ENCODE results near the gene GLIPR1L1.

GLIPR1L1 gene

DNA sequence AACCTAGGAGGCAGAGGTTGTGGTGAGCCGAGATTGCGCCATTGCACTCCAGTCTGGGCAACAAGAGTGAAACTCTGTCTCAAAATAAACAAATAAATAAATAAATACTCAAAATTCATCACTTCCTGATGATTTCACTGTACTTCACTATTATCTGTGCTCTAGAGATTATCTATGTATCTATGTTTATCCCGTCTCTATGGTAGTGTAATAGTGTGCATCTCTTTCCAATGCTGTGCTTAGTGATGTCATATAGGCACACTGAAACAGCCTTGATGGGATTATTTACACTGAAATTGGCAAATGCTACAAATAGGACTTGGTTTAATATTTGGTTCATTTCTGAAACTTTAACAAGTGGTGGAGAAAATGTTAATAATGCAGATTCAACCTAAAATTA, 10.8 kb upstream of the GLIPR1L1 start:
- no peak for TF ChIP-seq ZNF140 (tag by site-specific recombination; IDR thresholded peaks at IDR 0.05)
- TF ChIP-seq, protein P1, sequence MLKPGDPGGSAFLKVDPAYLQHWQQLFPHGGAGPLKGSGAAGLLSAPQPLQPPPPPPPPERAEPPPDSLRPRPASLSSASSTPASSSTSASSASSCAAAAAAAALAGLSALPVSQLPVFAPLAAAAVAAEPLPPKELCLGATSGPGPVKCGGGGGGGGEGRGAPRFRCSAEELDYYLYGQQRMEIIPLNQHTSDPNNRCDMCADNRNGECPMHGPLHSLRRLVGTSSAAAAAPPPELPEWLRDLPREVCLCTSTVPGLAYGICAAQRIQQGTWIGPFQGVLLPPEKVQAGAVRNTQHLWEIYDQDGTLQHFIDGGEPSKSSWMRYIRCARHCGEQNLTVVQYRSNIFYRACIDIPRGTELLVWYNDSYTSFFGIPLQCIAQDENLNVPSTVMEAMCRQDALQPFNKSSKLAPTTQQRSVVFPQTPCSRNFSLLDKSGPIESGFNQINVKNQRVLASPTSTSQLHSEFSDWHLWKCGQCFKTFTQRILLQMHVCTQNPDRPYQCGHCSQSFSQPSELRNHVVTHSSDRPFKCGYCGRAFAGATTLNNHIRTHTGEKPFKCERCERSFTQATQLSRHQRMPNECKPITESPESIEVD (tag by site-specific recombination; IDR thresholded peaks at IDR 0.05): no peak
- TF ChIP-seq, protein P2, sequence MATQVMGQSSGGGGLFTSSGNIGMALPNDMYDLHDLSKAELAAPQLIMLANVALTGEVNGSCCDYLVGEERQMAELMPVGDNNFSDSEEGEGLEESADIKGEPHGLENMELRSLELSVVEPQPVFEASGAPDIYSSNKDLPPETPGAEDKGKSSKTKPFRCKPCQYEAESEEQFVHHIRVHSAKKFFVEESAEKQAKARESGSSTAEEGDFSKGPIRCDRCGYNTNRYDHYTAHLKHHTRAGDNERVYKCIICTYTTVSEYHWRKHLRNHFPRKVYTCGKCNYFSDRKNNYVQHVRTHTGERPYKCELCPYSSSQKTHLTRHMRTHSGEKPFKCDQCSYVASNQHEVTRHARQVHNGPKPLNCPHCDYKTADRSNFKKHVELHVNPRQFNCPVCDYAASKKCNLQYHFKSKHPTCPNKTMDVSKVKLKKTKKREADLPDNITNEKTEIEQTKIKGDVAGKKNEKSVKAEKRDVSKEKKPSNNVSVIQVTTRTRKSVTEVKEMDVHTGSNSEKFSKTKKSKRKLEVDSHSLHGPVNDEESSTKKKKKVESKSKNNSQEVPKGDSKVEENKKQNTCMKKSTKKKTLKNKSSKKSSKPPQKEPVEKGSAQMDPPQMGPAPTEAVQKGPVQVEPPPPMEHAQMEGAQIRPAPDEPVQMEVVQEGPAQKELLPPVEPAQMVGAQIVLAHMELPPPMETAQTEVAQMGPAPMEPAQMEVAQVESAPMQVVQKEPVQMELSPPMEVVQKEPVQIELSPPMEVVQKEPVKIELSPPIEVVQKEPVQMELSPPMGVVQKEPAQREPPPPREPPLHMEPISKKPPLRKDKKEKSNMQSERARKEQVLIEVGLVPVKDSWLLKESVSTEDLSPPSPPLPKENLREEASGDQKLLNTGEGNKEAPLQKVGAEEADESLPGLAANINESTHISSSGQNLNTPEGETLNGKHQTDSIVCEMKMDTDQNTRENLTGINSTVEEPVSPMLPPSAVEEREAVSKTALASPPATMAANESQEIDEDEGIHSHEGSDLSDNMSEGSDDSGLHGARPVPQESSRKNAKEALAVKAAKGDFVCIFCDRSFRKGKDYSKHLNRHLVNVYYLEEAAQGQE (tag by site-specific recombination; IDR thresholded peaks at IDR 0.05): no peak
- CTCF ChIA-PET: interaction anchor here (2.6 kb wide), 1 partner anchor 11 kb away, joined by 9 read pairs; the partner anchor contains the start of gene GLIPR1L1
- POLR2A ChIA-PET: no interaction called here

DNA sequence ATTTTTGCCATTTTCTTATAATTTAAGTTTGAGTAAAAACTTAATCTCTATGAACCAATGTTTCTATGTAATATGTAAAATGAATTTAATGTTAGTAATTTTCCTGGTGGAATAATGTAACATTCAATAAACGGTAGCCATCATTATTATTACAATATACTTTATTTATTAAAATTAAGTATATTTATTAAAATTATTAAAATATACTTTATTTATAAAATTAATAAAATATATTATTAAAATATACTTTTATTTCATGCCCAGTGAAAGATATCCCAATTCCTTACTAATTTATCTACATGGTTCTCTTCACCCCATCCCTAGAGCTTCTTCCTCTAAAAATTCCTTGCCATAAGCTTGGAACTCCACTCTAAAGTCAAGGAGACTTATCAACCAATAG, 6.8 kb upstream of the GLIPR1L1 start:
- no peaks in the 10 kb centered on the region for H3K4me1 ChIP-seq (ENCODE audit: control insufficient read depth, insufficient read depth, low read length)
- POLR2A ChIA-PET: no interaction called here
- CTCF ChIA-PET: interaction anchor here (0.6 to 0.7 kb wide), 3 partner anchors 41 to 159 kb away, joined by 3 to 5 read pairs (median 4); no protein-coding TSS in a partner anchor
- TF ChIP-seq SP7 (tag by site-specific recombination; IDR thresholded peaks at IDR 0.05) (no peak), ZBTB17 (tag by site-specific recombination; IDR thresholded peaks at IDR 0.05) (no peak), ZNF701 (tag by site-specific recombination; IDR thresholded peaks at IDR 0.05) (no peak)
- no peaks in the 10 kb centered on the region for H3K36me3 ChIP-seq (ENCODE audit: control insufficient read depth in 2 of 2, insufficient read depth in 1 of 2, low read length in 2 of 2)
- H3K4me3 ChIP-seq (ENCODE audit: low read depth, low read length): no peak overlapping the region
- H3K9me3 ChIP-seq (ENCODE audit: control insufficient read depth, insufficient read depth, low read depth, low read length): no peaks in the 10 kb centered on the region
- no peak overlapping the region for H3K27ac ChIP-seq (ENCODE audit: extremely low read depth, low read depth, low read length)

More for the DNA sequence above, 10.8 kb upstream of the GLIPR1L1 start:
- H3K4me1 ChIP-seq (ENCODE audit: control insufficient read depth, insufficient read depth, low read length): no peaks in the 10 kb centered on the region
- H3K36me3 ChIP-seq (ENCODE audit: control insufficient read depth in 2 of 2, insufficient read depth in 1 of 2, low read length in 2 of 2): no peaks in the 10 kb centered on the region
- no peaks in the 10 kb centered on the region for H3K9me3 ChIP-seq (ENCODE audit: control insufficient read depth, insufficient read depth, low read depth, low read length)
- no peak overlapping the region for H3K4me3 ChIP-seq (ENCODE audit: low read depth, low read length)
- no peak overlapping the region for H3K27ac ChIP-seq (ENCODE audit: extremely low read depth, low read depth, low read length)

DNA sequence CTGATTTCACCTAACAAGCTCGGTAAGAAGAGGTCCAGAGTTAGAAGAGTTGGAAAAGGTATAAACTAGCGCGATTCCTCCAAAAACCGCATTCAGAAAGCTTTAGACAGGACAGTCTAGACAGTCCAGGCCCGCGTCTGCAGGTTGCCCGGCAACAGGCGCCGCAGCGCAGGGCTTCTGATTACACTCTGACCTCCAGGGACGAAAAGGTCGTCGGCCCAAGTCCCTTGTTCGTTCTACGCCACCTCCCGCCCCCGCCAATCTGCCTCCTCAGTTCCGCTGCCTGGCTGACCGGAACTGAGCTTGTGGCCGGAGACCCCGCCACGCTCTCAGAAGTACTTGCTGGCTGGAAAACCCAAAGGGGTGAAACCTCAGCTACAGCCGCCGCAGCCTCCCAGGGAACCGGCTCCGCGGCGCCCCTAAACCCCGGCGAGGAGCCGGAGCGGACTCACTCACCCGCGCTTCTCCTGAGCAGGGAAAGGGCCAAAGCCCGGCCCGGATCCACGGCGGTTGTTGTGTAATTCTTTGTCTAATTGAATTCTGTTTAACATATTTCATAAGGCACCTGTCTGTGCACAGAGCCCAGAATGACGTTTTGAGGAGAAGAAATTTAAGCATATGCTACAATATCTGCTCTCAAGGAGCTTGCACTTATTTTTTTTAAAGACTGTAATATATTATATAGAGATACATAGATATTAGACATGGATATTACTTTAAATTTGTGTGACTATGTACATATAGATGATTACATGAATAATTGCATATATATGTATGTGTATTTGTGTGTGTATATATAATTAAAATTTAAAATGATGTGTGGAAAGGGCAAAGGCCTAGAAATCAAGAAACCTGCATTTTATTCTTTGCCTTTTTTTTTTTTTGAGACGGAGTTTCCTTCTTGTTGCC, 4.3 kb upstream of the GLIPR1L1 start, which contains the start of gene CAPS2:
CAPS2 (minus strand) TSS at position 407 of the 909 bp plus-strand sequence. CDS start 3,826 bp downstream, outside the sequence.
- H3K4me3 ChIP-seq (ENCODE audit: low read depth, low read length): peak within 1 kb of the TSS; percentile 96
- no peak within 1 kb of the TSS; the same call in 1 of the 2 replicates for H3K27ac ChIP-seq (ENCODE audit: extremely low read depth, low read depth, low read length)
- ChIA-PET POLR2A (interaction anchor here (0.6 to 0.9 kb wide), 2 partner anchors 60 to 61 kb away, joined by 3 to 5 read pairs; no protein-coding TSS in a partner anchor), CTCF (interaction anchor here (0.5 to 1.3 kb wide), 3 partner anchors 8 to 641 kb away, joined by 5 to 6 read pairs (median 6); no protein-coding TSS in a partner anchor)
- no peaks in the 10 kb centered on the region for H3K36me3 ChIP-seq (ENCODE audit: control insufficient read depth in 2 of 2, insufficient read depth in 1 of 2, low read length in 2 of 2)
- H3K9me3 ChIP-seq (ENCODE audit: control insufficient read depth, insufficient read depth, low read depth, low read length): no peaks in the 10 kb centered on the region
- H3K4me1 ChIP-seq (ENCODE audit: control insufficient read depth, insufficient read depth, low read length): no peaks in the 10 kb centered on the region
- TF ChIP-seq, protein P3, sequence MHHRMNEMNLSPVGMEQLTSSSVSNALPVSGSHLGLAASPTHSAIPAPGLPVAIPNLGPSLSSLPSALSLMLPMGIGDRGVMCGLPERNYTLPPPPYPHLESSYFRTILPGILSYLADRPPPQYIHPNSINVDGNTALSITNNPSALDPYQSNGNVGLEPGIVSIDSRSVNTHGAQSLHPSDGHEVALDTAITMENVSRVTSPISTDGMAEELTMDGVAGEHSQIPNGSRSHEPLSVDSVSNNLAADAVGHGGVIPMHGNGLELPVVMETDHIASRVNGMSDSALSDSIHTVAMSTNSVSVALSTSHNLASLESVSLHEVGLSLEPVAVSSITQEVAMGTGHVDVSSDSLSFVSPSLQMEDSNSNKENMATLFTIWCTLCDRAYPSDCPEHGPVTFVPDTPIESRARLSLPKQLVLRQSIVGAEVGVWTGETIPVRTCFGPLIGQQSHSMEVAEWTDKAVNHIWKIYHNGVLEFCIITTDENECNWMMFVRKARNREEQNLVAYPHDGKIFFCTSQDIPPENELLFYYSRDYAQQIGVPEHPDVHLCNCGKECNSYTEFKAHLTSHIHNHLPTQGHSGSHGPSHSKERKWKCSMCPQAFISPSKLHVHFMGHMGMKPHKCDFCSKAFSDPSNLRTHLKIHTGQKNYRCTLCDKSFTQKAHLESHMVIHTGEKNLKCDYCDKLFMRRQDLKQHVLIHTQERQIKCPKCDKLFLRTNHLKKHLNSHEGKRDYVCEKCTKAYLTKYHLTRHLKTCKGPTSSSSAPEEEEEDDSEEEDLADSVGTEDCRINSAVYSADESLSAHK (tag by site-specific recombination; IDR thresholded peaks at IDR 0.05): 0 out of 2 replicates have a peak, but pooled peaks have one; percentile 46
- TF ChIP-seq SCRT1 (tag by site-specific recombination; IDR thresholded peaks at IDR 0.05; ENCODE audit: borderline replicate concordance) (peak; percentile 74; the same call in 1 of the 2 replicates), KLF10 (tag by site-specific recombination; IDR thresholded peaks at IDR 0.05) (peak; percentile 62; the same call in 1 of the 2 replicates), ZFP37 (tag by site-specific recombination; IDR thresholded peaks at IDR 0.05) (peak; percentile 67; the same call in 1 of the 2 replicates), SP2 (tag by site-specific recombination; IDR thresholded peaks at IDR 0.05) (peak; percentile 25), ZNF423 (tag by site-specific recombination; IDR thresholded peaks at IDR 0.05) (no peak), ZNF629 (tag by site-specific recombination; IDR thresholded peaks at IDR 0.05) (peak; percentile 52; the same call in 1 of the 2 replicates), GLI4 (tag by site-specific recombination; IDR thresholded peaks at IDR 0.05) (no peak; the same call in 1 of the 2 replicates), BCL11A (tag by site-specific recombination; IDR thresholded peaks at IDR 0.05; ENCODE audit: low read depth) (peak; percentile 89)
- TF ChIP-seq, protein P2 (tag by site-specific recombination; IDR thresholded peaks at IDR 0.05): 0 out of 2 replicates have a peak, but pooled peaks have one; percentile 29
- TF ChIP-seq, protein P4, sequence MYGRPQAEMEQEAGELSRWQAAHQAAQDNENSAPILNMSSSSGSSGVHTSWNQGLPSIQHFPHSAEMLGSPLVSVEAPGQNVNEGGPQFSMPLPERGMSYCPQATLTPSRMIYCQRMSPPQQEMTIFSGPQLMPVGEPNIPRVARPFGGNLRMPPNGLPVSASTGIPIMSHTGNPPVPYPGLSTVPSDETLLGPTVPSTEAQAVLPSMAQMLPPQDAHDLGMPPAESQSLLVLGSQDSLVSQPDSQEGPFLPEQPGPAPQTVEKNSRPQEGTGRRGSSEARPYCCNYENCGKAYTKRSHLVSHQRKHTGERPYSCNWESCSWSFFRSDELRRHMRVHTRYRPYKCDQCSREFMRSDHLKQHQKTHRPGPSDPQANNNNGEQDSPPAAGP (tag by site-specific recombination; IDR thresholded peaks at IDR 0.05): peak; percentile 63; the same call in 1 of the 2 replicates
